DMS 273 treated with DMSO at 0.1 percent for 48 hours (cell line): ENCODE measurements around the gene KNTC1.
"Not testable (repeated sequence)": the region's sequence is repeated elsewhere in the genome, so short reads cannot be mapped to it uniquely, and the experiment has no call there.

Experiments
- DNase-seq: peaks from one replicate; lab custom pipeline; 2025; lab: John Stamatoyannopoulos, UW

The KNTC1 gene

DNA sequence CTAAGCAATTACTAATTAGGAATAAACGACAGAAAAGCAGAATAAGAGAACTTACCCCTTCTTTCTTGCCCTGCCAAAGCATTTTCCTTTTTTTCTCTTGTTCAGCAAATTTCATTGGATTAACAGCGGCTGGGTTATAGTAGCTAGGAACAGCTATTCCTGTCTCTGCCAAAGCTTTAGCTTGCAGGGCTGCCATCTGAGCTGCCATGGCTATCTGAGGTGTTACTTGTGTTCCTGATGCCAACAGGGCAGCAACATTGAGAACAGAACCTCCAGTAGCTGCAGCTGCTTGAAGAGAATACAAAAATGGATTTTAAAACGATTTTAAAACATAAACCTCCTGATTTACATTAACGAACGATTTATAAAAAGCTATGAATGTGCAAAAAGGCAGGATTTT is 18.9 kb upstream of the KNTC1 start:
- DNase-seq, result no peak

GRCh38 chr12:122513028-122513427 is 14.0 kb upstream of the KNTC1 start:
- not testable (repeated sequence) for DNase-seq

DNA sequence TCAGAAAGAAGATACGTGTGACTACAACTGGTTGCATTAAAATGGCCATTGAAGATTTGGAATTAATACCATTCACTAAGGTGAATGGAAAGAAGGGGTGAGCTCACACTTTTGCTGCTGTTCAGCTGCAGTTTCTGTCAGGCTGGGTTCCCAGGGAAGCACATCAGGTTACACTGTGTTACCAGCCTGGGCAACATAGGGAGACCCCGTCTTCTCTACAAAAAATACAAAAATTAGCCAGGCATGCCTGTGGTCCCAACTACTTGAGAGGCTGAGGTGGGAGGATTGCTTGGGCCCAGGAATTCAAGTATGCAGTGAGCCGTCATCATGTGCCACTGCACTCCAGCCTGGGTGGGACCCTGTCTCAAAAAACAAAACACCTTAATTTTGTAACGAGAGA is 13.4 kb upstream of the KNTC1 start:
- no peak for DNase-seq

DNA sequence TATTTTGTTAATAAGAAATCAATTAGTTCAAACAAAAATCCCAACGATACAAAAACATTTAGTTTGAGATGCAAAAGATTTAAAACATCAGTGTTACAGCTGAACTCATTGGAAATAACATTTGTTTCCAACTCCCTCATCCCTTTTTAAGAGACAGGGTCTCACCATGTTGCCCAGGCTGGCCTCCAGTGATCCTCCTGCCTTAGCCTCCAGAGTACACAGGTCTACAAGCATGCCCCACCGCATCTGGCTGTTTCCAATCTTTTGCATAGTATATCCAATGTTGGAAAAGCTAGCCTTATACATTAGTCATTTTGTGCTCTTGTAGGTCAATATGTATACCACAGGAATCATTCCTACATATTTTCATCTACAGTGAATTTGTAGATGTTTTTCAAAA is 11.8 kb upstream of the KNTC1 start:
- DNase-seq, result no peak

DNA sequence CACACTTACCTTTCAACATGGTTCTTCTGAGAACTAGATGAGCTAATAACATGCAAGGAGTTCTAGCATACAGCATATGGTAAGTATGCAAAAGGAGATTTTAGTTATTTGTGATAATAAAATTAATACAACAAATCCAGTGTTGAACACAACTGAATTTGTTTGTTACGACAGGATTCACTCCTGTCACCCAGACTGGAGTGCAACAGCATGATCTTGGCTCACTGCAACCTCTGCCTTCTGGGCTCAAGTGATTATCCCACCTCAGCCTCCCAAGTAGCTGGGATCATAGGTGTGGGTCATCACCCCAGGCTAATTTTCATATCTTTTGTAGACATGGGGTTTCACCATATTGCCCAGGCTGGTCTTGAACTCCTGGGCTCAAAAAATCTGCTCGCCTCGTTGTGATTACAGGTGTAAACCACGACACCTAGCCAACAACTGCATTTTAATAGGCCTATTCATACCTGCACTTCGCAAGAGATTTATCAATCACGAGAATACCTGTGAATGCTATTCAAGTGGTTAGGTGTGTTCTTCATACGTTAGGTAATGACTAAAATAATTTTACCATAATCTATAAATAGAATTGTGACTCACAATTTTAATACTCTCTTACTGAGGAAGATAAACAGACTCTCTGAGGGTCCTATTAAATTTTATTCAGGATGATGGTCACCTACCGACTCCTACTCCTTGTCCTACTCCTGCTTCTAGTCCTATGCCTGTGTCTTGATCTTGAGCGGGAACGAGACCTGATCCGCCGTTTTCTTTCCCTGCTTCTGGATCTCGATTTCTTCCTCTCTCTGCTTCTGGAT is 10.3 kb upstream of the KNTC1 start:
- DNase-seq, result no peak

DNA sequence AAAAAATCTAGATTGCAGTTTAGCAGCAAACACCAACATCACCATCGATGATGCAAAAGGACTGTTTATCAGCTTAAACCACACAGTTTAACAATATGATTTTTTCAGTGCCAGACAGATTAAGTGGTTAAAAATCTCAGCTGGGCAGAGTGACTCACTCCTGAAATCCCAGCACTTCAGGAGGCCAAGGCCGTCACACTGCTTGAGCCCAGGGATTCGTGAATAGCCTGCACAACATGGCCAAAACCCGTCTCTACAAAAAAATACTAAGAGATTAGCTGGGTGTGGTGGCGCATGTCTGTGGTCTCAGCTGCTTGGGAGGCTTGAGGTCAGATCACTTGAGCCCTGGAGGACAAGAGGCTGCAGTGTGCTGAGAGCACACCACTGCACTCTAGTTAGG is 9.2 kb upstream of the KNTC1 start:
- DNase-seq, result no peak

DNA sequence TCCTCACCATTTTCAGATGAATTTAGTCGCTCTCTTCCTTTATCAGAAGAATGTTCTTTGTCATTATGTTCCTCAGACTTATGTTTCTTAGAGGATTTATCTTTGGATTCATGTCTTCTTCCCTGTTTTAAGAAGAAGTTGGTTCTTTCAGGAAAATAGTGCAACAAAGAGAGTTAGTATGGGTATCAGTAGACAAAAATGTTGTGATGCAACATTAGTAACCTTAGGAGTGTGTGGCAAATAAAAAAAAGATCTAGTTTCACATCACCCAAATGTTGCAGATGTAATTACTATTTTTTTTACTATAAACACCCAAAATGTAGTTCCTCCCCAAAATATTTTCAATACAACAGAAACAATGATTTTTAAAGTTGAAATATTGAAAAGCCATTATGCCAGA is 8.1 kb upstream of the KNTC1 start:
- no peak for DNase-seq

DNA sequence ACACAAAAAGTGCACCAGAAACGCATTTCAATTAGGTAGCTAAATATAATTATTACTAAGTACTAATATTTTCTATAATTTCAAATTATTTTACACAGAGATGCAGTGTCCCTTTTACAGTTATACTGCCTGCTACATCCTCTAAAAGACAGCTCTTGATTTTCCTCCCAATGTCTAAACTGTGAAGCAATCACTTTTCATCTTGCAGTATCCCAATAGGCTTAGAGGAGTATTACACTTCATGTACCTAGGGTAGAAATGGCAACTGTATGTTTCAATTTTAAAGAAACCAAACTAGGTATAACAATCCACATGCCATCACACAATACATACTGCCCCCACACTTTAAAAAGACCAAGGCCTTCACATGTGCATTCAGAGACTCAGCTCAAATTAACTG is 7.6 kb upstream of the KNTC1 start:
- no peak for DNase-seq

GRCh38 chr12:122520676-122521075 is 6.4 kb upstream of the KNTC1 start:
- no peak for DNase-seq

GRCh38 chr12:122523280-122523679 is 3.8 kb upstream of the KNTC1 start:
- DNase-seq, result no peak

GRCh38 chr12:122523846-122524718 is 3.0 kb upstream of the KNTC1 start:
- DNase-seq, result no peak

GRCh38 chr12:122527478-122527944 is 462 bp downstream of the KNTC1 start:
- DNase-seq, result no peak

- no peak for DNase-seq
Observed at GRCh38 chr12:122528582-122528981, 1.5 kb downstream of the KNTC1 start.

DNA sequence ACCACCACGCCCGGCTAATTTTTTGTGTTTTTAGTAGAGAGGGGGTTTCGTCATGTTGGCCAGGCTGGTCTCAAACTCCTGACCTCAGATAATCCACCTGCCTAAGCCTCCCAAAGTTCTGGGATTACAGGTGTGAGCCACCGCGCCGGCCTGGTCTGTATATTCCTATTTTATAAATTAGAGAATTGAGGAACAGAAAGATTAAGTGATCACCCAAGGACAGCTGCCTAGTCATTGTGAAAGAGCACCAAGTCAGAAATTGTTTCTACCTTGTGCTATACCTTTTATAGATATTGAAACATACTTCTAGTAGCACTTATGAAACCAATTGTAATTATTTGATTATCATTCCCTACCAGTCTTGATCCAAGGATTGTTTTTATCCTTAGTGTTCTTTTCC is 1.9 kb downstream of the KNTC1 start:
- DNase-seq, result no peak

DNA sequence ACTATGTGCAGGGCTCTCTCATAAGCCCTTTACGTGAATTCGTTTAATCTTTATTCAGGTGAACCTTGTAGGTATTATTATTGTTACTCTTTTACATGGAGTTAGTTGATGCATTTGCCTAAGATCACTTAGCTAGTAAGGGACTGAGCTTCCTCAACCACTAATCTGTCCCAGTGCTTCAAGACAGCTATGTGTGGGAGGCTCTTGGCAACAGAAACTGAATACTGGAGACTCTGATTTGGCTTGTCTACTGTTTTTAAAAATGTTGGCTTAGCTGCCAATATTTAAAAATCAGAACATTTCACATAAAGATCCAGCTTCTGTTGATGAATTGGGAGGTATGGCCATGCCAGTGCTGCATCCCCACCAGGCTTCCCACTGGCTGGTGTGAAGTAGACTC is 6.8 kb downstream of the KNTC1 start:
- DNase-seq, result no peak

DNA sequence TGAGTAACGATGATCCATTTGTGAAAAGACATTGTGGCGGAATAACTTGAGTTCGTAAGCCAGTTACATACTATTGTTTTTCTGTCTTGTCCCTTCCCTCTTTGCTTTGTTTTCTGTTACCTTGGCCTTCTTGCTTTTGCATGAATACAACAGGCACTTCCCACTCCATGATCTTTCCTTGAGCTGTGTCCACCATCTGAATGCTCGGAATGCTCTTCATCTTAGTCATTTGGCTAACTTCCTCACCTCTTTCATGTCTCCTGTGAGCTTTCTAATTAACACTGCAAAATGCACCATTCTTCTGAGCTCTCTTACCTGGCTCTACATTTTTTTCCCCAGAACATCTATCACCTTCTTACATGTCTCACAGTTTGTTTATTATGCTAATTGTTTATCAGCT is 10.0 kb downstream of the KNTC1 start:
- DNase-seq, result no peak

DNA sequence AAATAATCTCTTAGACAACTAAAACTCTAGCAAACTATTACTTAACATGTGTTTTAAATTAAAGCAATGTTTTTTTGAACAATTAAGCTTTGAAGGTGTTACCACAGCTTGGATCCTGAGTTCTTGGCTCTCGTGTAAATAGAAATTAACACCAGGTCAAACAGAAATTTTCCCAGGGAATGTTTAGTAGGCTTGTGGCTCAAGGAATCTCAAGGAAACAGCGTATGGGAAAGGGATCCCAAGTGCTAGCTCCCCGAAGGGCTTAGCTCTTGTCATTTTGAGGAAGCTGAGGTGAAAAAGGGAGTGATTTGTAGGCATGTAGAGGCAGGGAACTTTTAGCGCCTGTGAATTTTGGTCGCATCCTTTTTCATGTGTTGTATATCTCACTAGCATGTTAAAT is 11.4 kb downstream of the KNTC1 start:
- no peak for DNase-seq

GRCh38 chr12:122544537-122544936 is 17.5 kb downstream of the KNTC1 start:
- no peak for DNase-seq

DNA sequence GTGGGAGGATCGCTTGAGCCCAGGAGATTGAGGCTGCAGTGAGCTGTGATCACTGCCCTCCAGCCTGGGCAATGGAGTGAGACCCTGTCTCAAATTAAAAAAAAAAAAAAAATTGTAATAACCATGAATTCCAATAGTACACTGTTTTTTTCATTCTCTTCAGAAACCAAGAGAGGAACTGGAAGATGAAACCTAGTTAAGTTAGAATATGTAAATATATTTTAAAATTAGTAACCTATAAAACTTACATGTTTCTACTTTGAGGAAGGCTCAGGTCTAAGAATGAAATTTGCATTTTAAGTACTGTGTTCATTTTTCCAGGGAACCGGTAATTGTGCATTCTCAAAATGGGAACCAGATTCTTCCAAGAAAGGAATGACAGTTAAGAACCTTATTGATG is 18.8 kb downstream of the KNTC1 start:
- DNase-seq, result no peak

GRCh38 chr12:122547330-122547729 is 20.3 kb downstream of the KNTC1 start:
- DNase-seq, result no peak

DNA sequence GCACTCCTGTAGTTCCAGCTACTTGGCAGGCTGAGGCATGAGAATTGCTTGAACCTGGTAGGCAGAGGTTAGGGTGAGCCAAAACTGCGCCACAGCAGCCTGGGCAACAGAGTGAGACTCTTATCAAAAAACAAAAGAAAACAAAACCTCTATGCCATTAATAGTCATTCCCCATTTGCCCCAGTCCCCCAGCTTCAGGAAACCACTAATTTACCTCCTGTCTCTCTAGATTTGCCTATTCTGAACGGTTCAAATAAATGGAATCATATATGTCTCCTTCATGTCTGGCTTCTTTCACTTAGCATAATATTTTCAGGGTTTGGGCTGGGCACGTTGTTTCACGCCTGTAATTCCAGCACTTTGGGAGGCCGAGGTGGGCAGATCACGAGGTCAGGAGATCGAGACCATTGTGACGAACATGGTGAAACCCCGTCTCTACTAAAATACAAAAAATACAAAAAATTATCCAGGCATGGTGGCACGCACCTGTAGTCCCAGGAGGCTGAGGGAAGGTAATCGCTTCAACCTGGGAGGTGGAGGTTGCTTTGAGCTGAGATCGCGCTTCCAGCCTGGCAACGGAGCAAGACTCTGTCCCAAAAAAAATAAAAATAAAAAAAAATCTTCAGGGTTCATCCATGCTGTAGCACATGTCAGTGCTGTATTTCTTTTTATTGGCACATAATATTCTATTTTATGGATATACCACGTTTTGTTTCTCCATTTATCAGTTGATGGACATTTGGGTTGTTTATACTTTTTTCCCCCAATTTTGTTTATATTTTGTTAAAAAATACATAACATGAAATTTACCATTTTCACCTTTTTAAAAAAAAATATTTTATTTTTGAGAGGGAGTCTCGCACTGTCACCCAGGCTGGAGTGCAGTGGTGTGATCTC is 31.9 kb downstream of the KNTC1 start:
- DNase-seq, result no peak

GRCh38 chr12:122560138-122560537 is 33.1 kb downstream of the KNTC1 start:
- no peak for DNase-seq
